Measurements from ENCODE around the gene CBL.
"Not testable (repeated sequence)": the region's sequence is repeated elsewhere in the genome, so short reads cannot be mapped to it uniquely, and the experiment has no call there.

CBL gene

GRCh38 chr11:119205574-119206510 is at the start of gene CBL:
TSS of gene CBL (plus strand) at chr11:119206339. CDS start at chr11:119206418, 79 bp downstream.
- DNase-seq (ENCODE audit: low read depth in 2 of 2): peak; percentile 95 to 99

GRCh38 chr11:119156496-119156895 is 49.6 kb upstream of the CBL start:
- no peak for DNase-seq (ENCODE audit: low read depth in 2 of 2)

GRCh38 chr11:119157063-119157462 is 49.1 kb upstream of the CBL start:
- DNase-seq (ENCODE audit: low read depth in 2 of 2): no peak

- DNase-seq (ENCODE audit: low read depth in 2 of 2): no peak
Observed at GRCh38 chr11:119158467-119158866, 47.7 kb upstream of the CBL start.

GRCh38 chr11:119160151-119160550 is 46.0 kb upstream of the CBL start:
- no peak for DNase-seq (ENCODE audit: low read depth in 2 of 2)

- DNase-seq (ENCODE audit: low read depth in 2 of 2): no peak
Observed at GRCh38 chr11:119161871-119162270, 44.3 kb upstream of the CBL start.

GRCh38 chr11:119166368-119167076 is 39.6 kb upstream of the CBL start:
- no peak for DNase-seq (ENCODE audit: low read depth in 2 of 2)

GRCh38 chr11:119167077-119167458 is 39.1 kb upstream of the CBL start:
- DNase-seq (ENCODE audit: low read depth in 2 of 2): not testable (repeated sequence)

- no peak for DNase-seq (ENCODE audit: low read depth in 2 of 2)
Observed at GRCh38 chr11:119167933-119168332, 38.2 kb upstream of the CBL start.

- DNase-seq (ENCODE audit: low read depth in 2 of 2): peak; percentile 81 to 84
Observed at GRCh38 chr11:119168471-119169281, 37.5 kb upstream of the CBL start, which contains the start of gene NLRX1. TSS of gene NLRX1 (plus strand) at chr11:119168725. CDS start at chr11:119171404, 2,679 bp downstream.

GRCh38 chr11:119169282-119169719 is 36.8 kb upstream of the CBL start:
- DNase-seq (ENCODE audit: low read depth in 2 of 2): peak; percentile 37 to 39

- DNase-seq (ENCODE audit: low read depth in 2 of 2): no peak
Observed at GRCh38 chr11:119172513-119172912, 33.6 kb upstream of the CBL start.

- no peak for DNase-seq (ENCODE audit: low read depth in 2 of 2)
Observed at GRCh38 chr11:119173453-119173852, 32.7 kb upstream of the CBL start.

- DNase-seq (ENCODE audit: low read depth in 2 of 2): no peak
Observed at GRCh38 chr11:119175493-119176077, 30.6 kb upstream of the CBL start.

GRCh38 chr11:119178166-119178680 is 27.9 kb upstream of the CBL start:
- DNase-seq (ENCODE audit: low read depth in 2 of 2): no peak

GRCh38 chr11:119179342-119179741 is 26.8 kb upstream of the CBL start:
- DNase-seq (ENCODE audit: low read depth in 2 of 2): no peak

- no peak for DNase-seq (ENCODE audit: low read depth in 2 of 2)
Observed at GRCh38 chr11:119179983-119180382, 26.2 kb upstream of the CBL start.

- DNase-seq (ENCODE audit: low read depth in 2 of 2): no peak
Observed at GRCh38 chr11:119180729-119181676, 25.1 kb upstream of the CBL start.

- DNase-seq (ENCODE audit: low read depth in 2 of 2): no peak
Observed at GRCh38 chr11:119181677-119182412, 24.3 kb upstream of the CBL start.
